ENCODE data around the gene UNKL. TPM values are rescaled to one million over a fixed set of nuclear protein-coding genes. Genes with fewer than 3 reads are reported as not detected.

The UNKL gene
- total and polyA plus RNA-seq, 2 of the 8 experiments (the other 6 are each of a cell fraction or from before 2014, with no cell fraction given): 25.1 to 31.8 TPM

DNA sequence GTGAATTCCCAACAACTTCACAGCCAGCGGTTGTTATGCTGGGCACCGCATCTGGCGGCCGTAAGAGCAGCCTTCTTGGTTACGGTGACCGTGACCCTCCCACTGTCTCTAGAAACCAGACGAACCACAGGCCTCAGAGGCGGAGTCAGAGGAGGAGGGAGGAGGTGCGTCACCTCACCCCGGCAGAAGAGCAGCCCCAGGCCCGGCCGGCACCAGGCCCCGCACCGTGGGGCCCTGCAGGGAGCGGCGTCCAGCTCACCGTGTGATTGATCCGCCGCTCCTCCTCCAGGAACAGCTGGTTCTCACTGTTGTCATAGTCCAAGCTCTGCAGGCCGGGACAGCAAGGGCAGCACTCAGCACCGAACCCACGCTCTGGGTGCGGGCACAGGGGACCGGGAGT is 46.6 kb upstream of the UNKL start:
- FAIRE-seq (no peak), DNase-seq (ENCODE audit: low read depth in 1 of 2, low spot score in 2 of 2) (no peak)
- no peak overlapping the region for H2AFZ ChIP-seq (ENCODE audit: low read length)
- H3K4ac ChIP-seq (replicated peaks; ENCODE audit: insufficient read length, low read depth, low read length): no peak overlapping the region
- no peak overlapping the region for H2BK5ac ChIP-seq (ENCODE audit: low read depth, low read length)
- no peaks in the 10 kb centered on the region for H3K23me2 ChIP-seq (ENCODE audit: low read depth, low read length)
- peaks cover 3% of the 10 kb centered on the region for H3K79me1 ChIP-seq (ENCODE audit: low read depth, low read length)
- H3K36me3 ChIP-seq (ENCODE audit: control insufficient read depth in 2 of 4, insufficient read depth in 4 of 4, low read length in 3 of 4): peaks cover 0 to 26% (median 6%) of the 10 kb centered on the region in 4 experiments; a peak in 5 of 8 replicates
- peaks cover 0 to 8% of the 10 kb centered on the region in 2 experiments for H4K20me1 ChIP-seq (replicated peaks in 1 of 2; ENCODE audit: control insufficient read depth in 1 of 2, insufficient read depth in 2 of 2, low read length in 2 of 2)
- H3K18ac ChIP-seq (ENCODE audit: extremely low read depth, low read length): no peak overlapping the region
- no peak overlapping the region for H3K14ac ChIP-seq (ENCODE audit: insufficient read length)
- H2BK15ac ChIP-seq (ENCODE audit: low read length): no peak overlapping the region
- H3K79me2 ChIP-seq (ENCODE audit: control insufficient read depth in 1 of 2, insufficient read depth in 2 of 2, low read length in 2 of 2): peaks cover 0 to 3% of the 10 kb centered on the region in 2 experiments; a peak in 1 of 4 replicates
- POLR2A ChIA-PET (ENCODE audit: partially characterized antibody): interaction anchor here (0.5 to 2.2 kb wide), 4 partner anchors 9 to 81 kb away, joined by 3 to 6 read pairs (median 3); no protein-coding TSS in a partner anchor
- CTCF ChIA-PET (ENCODE audit: partially characterized antibody): no interaction called here
- no peaks in the 10 kb centered on the region for H3K4me1 ChIP-seq (replicated peaks in 1 of 4; ENCODE audit: control insufficient read depth in 3 of 4, insufficient read depth in 4 of 4, low read length in 3 of 4)
- no peak overlapping the region for H3K27ac ChIP-seq (ENCODE audit: low read depth, low read length)
- no peak overlapping the region for H4K5ac ChIP-seq (ENCODE audit: insufficient read length, low read depth, low read length)
- WGBS, 2 experiments (ENCODE audit: extremely low coverage in 1 of 2, insufficient coverage in 1 of 2, insufficient read length in 1 of 2, insufficient replicate concordance in 2 of 2, low coverage in 1 of 2, low lambda C conversion rate in 2 of 2, missing lambda C conversion rate in 1 of 2): 96% methylated on average over 15 of the region's 24 CpGs; no CpG with 5 or more reads in 1 of the 2 experiments
- no peaks in the 10 kb centered on the region for H3K9me3 ChIP-seq (ENCODE audit: insufficient read depth in 2 of 2, low read depth in 1 of 2, low read length in 1 of 2)
- no peak overlapping the region for H2BK12ac ChIP-seq (ENCODE audit: low read depth, low read length)
- H3K4me3 ChIP-seq (ENCODE audit: extremely low read depth in 1 of 4, insufficient read depth in 2 of 4, low read depth in 3 of 4, low read length in 4 of 4): no peak overlapping the region
- no peaks in the 10 kb centered on the region for H3K27me3 ChIP-seq (replicated peaks in 1 of 4; ENCODE audit: control insufficient read depth in 3 of 4, extremely low read depth in 1 of 4, insufficient read depth in 3 of 4, low read length in 3 of 4)
- no peak overlapping the region for H2BK20ac ChIP-seq (ENCODE audit: low read length)
- H4K91ac ChIP-seq (replicated peaks; ENCODE audit: insufficient read length, low read length): no peak overlapping the region
- H3K9ac ChIP-seq (replicated peaks in 1 of 4; ENCODE audit: extremely low read depth in 1 of 4, low read depth in 3 of 4, low read length in 3 of 4): no peak overlapping the region
- no peak overlapping the region for H4K8ac ChIP-seq (ENCODE audit: extremely low read depth, insufficient read depth, low read length)
- no peak overlapping the region for H2AK5ac ChIP-seq (ENCODE audit: low read depth, low read length)
- H2BK120ac ChIP-seq (replicated peaks; ENCODE audit: low read depth, low read length): no peak overlapping the region
- no peak overlapping the region for H3K4me2 ChIP-seq (ENCODE audit: insufficient read depth in 1 of 2, low read depth in 2 of 2, low read length in 2 of 2)
- no peak overlapping the region for H3K23ac ChIP-seq (ENCODE audit: insufficient read length)
- no peak overlapping the region for H3K56ac ChIP-seq (replicated peaks; ENCODE audit: insufficient read length, low read depth, low read length)
- TF ChIP-seq RNF2 (IDR thresholded peaks at IDR 0.05; ENCODE audit: borderline replicate concordance, low read depth, low read length, missing control alignments, poor library complexity, severe bottlenecking) (no peak), EZH2 (IDR thresholded peaks at IDR 0.05; ENCODE audit: low read depth, low read length, severe bottlenecking) (no peak), KDM4A (IDR thresholded peaks at IDR 0.05; ENCODE audit: low read depth, low read length, severe bottlenecking) (no peak), GABPA (IDR thresholded peaks at IDR 0.05; ENCODE audit: borderline replicate concordance, insufficient read depth, low read length) (no peak), BRCA1 (IDR thresholded peaks at IDR 0.05; ENCODE audit: low read depth, low read length) (no peak), NRF1 (IDR thresholded peaks at IDR 0.05; ENCODE audit: low read depth, low read length) (no peak), BCL11A (IDR thresholded peaks at IDR 0.05; ENCODE audit: low read depth in 2 of 2, low read length in 2 of 2) (no peak), CHD2 (IDR thresholded peaks at IDR 0.05; ENCODE audit: low read length) (no peak), POLR2A (IDR thresholded peaks at IDR 0.05; ENCODE audit: control extremely low read depth in 1 of 2, low read depth in 2 of 2, low read length in 2 of 2) (no peak), KDM5A (IDR thresholded peaks at IDR 0.05; ENCODE audit: low read length) (no peak), KDM1A (IDR thresholded peaks at IDR 0.05; ENCODE audit: borderline replicate concordance, low read length) (no peak), SIX5 (IDR thresholded peaks at IDR 0.05; ENCODE audit: low read depth, low read length) (no peak), SP1 (IDR thresholded peaks at IDR 0.05; ENCODE audit: low read depth, low read length) (no peak), JUND (IDR thresholded peaks at IDR 0.05; ENCODE audit: low read length) (no peak), SRF (IDR thresholded peaks at IDR 0.05; ENCODE audit: low read depth, low read length) (no peak)
